ENCODE measurements around the gene U2SURP. TPM values are rescaled to one million over a fixed set of nuclear protein-coding genes. Genes with fewer than 3 reads are reported as not detected.

Gene U2SURP
- total RNA-seq, 2 donors from 2014 or later, result 139 to 160 TPM

DNA sequence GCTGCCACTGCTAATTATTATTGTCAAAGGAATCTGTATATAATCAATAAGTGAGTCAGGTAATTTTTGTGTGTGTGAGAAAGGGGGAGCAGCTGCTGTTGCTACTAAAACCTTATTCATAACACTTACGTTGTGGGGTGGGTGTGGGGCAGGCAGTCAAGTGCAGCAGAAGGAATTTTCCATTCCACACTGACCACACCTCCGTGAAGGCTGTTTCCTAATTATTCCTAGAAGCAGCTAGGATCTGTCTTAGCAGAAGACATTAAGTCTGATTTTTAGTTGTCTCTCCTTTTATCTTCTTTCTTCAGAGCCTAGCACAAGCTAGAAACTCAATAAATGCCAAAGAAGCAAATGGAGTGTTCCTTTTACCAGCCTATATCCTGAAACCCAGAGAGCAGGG lies 4.0 kb upstream of the U2SURP start:
- H3K4me1 Mint-ChIP-seq, result peaks cover 14% of the 10 kb centered on the region
- WGBS, 2 experiments (ENCODE audit: insufficient coverage in 1 of 2, insufficient read length in 1 of 2), result 57% methylated on average over 2 of the region's 2 CpGs; no CpG with 5 or more reads in 1 of the 2 experiments
- no peak for DNase-seq
- Histone ChIP-seq H3K27ac (ENCODE audit: low read depth, low read length) (no peak overlapping the region), H3K4me3 (ENCODE audit: low read length) (no peak overlapping the region), H3K9ac (ENCODE audit: extremely low read depth, low read length, poor library complexity, severe bottlenecking) (no peak overlapping the region), H3K27me3 (ENCODE audit: control insufficient read depth, insufficient read depth, low read length, poor library complexity, severe bottlenecking) (no peaks in the 10 kb centered on the region), H3K9me3 (ENCODE audit: control insufficient read depth, low read length) (no peaks in the 10 kb centered on the region), H3K4me1 (ENCODE audit: control insufficient read depth, insufficient read depth, low read length) (peaks cover 6% of the 10 kb centered on the region), H3K36me3 (ENCODE audit: control insufficient read depth, insufficient read depth, low read length) (no peaks in the 10 kb centered on the region)
- H3K9me3 Mint-ChIP-seq, result no peaks in the 10 kb centered on the region
- TF ChIP-seq, protein P1, sequence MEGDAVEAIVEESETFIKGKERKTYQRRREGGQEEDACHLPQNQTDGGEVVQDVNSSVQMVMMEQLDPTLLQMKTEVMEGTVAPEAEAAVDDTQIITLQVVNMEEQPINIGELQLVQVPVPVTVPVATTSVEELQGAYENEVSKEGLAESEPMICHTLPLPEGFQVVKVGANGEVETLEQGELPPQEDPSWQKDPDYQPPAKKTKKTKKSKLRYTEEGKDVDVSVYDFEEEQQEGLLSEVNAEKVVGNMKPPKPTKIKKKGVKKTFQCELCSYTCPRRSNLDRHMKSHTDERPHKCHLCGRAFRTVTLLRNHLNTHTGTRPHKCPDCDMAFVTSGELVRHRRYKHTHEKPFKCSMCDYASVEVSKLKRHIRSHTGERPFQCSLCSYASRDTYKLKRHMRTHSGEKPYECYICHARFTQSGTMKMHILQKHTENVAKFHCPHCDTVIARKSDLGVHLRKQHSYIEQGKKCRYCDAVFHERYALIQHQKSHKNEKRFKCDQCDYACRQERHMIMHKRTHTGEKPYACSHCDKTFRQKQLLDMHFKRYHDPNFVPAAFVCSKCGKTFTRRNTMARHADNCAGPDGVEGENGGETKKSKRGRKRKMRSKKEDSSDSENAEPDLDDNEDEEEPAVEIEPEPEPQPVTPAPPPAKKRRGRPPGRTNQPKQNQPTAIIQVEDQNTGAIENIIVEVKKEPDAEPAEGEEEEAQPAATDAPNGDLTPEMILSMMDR (conservative IDR thresholded peaks at IDR 0.05), result no peak
- no peak overlapping the region for H3K27ac Mint-ChIP-seq
- no peak overlapping the region for H3K4me3 Mint-ChIP-seq
- H3K27me3 Mint-ChIP-seq (ENCODE audit: insufficient read depth), result no peaks in the 10 kb centered on the region
- no peaks in the 10 kb centered on the region for H3K36me3 Mint-ChIP-seq (ENCODE audit: low read depth)

DNA sequence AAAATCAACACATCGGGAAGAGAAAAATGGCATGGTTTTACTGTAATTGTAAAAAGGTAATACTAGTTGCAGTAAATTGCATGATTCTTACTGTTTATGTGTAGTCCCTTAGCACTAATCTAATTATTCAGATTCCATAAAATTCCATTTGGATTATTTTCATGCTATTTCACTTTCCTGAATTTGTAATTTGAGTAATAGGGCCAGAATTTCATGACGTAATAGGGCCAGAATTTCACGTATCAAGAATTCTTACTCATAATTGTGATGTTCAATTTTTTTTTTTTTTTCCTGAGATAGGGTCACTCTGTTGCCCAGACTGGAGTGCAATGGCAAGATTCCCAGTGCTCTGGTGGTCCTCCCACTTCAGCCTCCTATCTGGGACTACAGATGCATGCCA lies 2.9 kb upstream of the U2SURP start:
- Mint-ChIP-seq H3K4me1 (peaks cover 20% of the 10 kb centered on the region), H3K9me3 (no peaks in the 10 kb centered on the region), H3K27ac (no peak overlapping the region), H3K36me3 (ENCODE audit: low read depth) (no peaks in the 10 kb centered on the region), H3K4me3 (no peak overlapping the region), H3K27me3 (ENCODE audit: insufficient read depth) (no peaks in the 10 kb centered on the region)
- Histone ChIP-seq H3K27me3 (ENCODE audit: control insufficient read depth, insufficient read depth, low read length, poor library complexity, severe bottlenecking) (no peaks in the 10 kb centered on the region), H3K36me3 (ENCODE audit: control insufficient read depth, insufficient read depth, low read length) (no peaks in the 10 kb centered on the region), H3K9me3 (ENCODE audit: control insufficient read depth, low read length) (no peaks in the 10 kb centered on the region), H3K4me1 (ENCODE audit: control insufficient read depth, insufficient read depth, low read length) (peaks cover 6% of the 10 kb centered on the region), H3K27ac (ENCODE audit: low read depth, low read length) (no peak overlapping the region), H3K9ac (ENCODE audit: extremely low read depth, low read length, poor library complexity, severe bottlenecking) (no peak overlapping the region), H3K4me3 (ENCODE audit: low read length) (no peak overlapping the region)
- 93 to 96% methylated on average over 3 of the region's 3 CpGs for WGBS, 2 experiments (ENCODE audit: insufficient coverage in 1 of 2, insufficient read length in 1 of 2)
- TF ChIP-seq, protein P1 (conservative IDR thresholded peaks at IDR 0.05), result no peak
- no peak for DNase-seq

DNA sequence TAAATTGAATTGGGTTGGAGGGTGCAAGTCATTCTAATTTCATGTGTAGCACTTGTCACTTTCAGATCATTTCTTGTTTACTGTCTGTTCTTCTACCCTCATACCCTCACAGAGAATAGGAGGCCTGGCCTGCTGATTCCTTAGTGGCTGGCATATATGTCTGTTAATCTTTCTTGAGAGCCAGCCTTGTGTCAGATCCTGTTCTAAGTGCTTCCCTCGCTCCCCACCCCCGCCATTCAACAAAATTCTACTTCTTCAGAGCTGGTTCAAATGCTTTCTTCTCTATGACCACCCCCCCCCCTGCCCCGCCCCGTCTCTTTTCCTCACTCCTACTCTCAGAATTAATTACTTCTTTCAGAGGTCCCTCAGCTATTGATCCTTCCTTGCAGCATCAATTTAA lies 1.5 kb upstream of the U2SURP start:
- Mint-ChIP-seq H3K27me3 (ENCODE audit: insufficient read depth) (no peaks in the 10 kb centered on the region), H3K27ac (peak overlapping the region; percentile 99), H3K9me3 (no peaks in the 10 kb centered on the region), H3K36me3 (ENCODE audit: low read depth) (no peaks in the 10 kb centered on the region), H3K4me1 (peaks cover 21% of the 10 kb centered on the region), H3K4me3 (peak overlapping the region; percentile 80)
- no peak overlapping the region for H3K27ac ChIP-seq (ENCODE audit: low read depth, low read length)
- no peaks in the 10 kb centered on the region for H3K9me3 ChIP-seq (ENCODE audit: control insufficient read depth, low read length)
- no peaks in the 10 kb centered on the region for H3K27me3 ChIP-seq (ENCODE audit: control insufficient read depth, insufficient read depth, low read length, poor library complexity, severe bottlenecking)
- no peak for DNase-seq
- H3K4me1 ChIP-seq (ENCODE audit: control insufficient read depth, insufficient read depth, low read length), result peaks cover 6% of the 10 kb centered on the region
- peak overlapping the region; percentile 92 for H3K4me3 ChIP-seq (ENCODE audit: low read length)
- H3K9ac ChIP-seq (ENCODE audit: extremely low read depth, low read length, poor library complexity, severe bottlenecking), result peak overlapping the region; percentile 94
- TF ChIP-seq, protein P1 (conservative IDR thresholded peaks at IDR 0.05), result no peak
- no peaks in the 10 kb centered on the region for H3K36me3 ChIP-seq (ENCODE audit: control insufficient read depth, insufficient read depth, low read length)
- 66% methylated on average over 4 of the region's 4 CpGs; no CpG with 5 or more reads in 1 of the 2 experiments for WGBS, 2 experiments (ENCODE audit: insufficient coverage in 1 of 2, insufficient read length in 1 of 2)

Data from endodermal cell (in vitro differentiated cells).